Measurements from ENCODE around the gene LILRA1.
"Not testable (repeated sequence)": the region's sequence is repeated elsewhere in the genome, so short reads cannot be mapped to it uniquely, and the experiment has no call there.

Gene LILRA1

GRCh38 chr19:54577334-54577733 is 16.1 kb upstream of the LILRA1 start:
- no peak for DNase-seq (ENCODE audit: low spot score)

GRCh38 chr19:54578268-54578667 is 15.2 kb upstream of the LILRA1 start:
- not testable (repeated sequence) for DNase-seq (ENCODE audit: low spot score)

GRCh38 chr19:54586397-54586796 is 7.0 kb upstream of the LILRA1 start:
- no peak for DNase-seq (ENCODE audit: low spot score)

- DNase-seq (ENCODE audit: low spot score) = no peak
Measured at GRCh38 chr19:54587026-54587425, 6.4 kb upstream of the LILRA1 start.

- not testable (repeated sequence) for DNase-seq (ENCODE audit: low spot score)
Measured at GRCh38 chr19:54593931-54594626, 647 bp downstream of the LILRA1 start.

- DNase-seq (ENCODE audit: low spot score) = no peak
Measured at GRCh38 chr19:54594737-54595136, 1.3 kb downstream of the LILRA1 start.

- not testable (repeated sequence) for DNase-seq (ENCODE audit: low spot score)
Measured at GRCh38 chr19:54595680-54596436, 2.4 kb downstream of the LILRA1 start.

GRCh38 chr19:54600212-54600611 is 6.8 kb downstream of the LILRA1 start:
- no peak for DNase-seq (ENCODE audit: low spot score)

- no peak for DNase-seq (ENCODE audit: low spot score)
Measured at GRCh38 chr19:54606230-54606629, 12.8 kb downstream of the LILRA1 start.

GRCh38 chr19:54606891-54607784 is 13.7 kb downstream of the LILRA1 start:
- no peak for DNase-seq (ENCODE audit: low spot score)

- DNase-seq (ENCODE audit: low spot score) = no peak
Measured at GRCh38 chr19:54607785-54608150, 14.3 kb downstream of the LILRA1 start.

- no peak for DNase-seq (ENCODE audit: low spot score)
Measured at GRCh38 chr19:54608205-54608604, 14.8 kb downstream of the LILRA1 start.

- no peak for DNase-seq (ENCODE audit: low spot score)
Measured at GRCh38 chr19:54608792-54609191, 15.4 kb downstream of the LILRA1 start.

GRCh38 chr19:54609356-54609791 is 15.9 kb downstream of the LILRA1 start:
- DNase-seq (ENCODE audit: low spot score) = no peak

GRCh38 chr19:54612428-54612827 is 19.0 kb downstream of the LILRA1 start:
- DNase-seq (ENCODE audit: low spot score) = no peak

GRCh38 chr19:54614726-54615125 is 21.3 kb downstream of the LILRA1 start:
- DNase-seq (ENCODE audit: low spot score) = no peak

GRCh38 chr19:54616057-54616456 is 22.6 kb downstream of the LILRA1 start:
- no peak for DNase-seq (ENCODE audit: low spot score)

GRCh38 chr19:54616821-54617560 is 23.6 kb downstream of the LILRA1 start:
- DNase-seq (ENCODE audit: low spot score) = no peak

GRCh38 chr19:54620464-54620863 is 27.0 kb downstream of the LILRA1 start:
- no peak for DNase-seq (ENCODE audit: low spot score)

- no peak for DNase-seq (ENCODE audit: low spot score)
Measured at GRCh38 chr19:54622431-54622830, 29.0 kb downstream of the LILRA1 start.

GRCh38 chr19:54624234-54624633 is 30.8 kb downstream of the LILRA1 start:
- not testable (repeated sequence) for DNase-seq (ENCODE audit: low spot score)
